OCI-LY3 (cell line): ENCODE results near the gene PAX2.

Experiments used
- EZH2phosphoT487 ChIP-seq: fragments of 200-600 bp; shearing (Covaris generic); IDR thresholded peaks from 2 replicates; pipeline ENCODE4 v1.6.1; 2018; ENCODE audit warnings: antibody characterized with exemption, mixed run types, low read depth
- TF ChIP-seq, protein P1 (sequence below): fragments of 200-600, 300-600 bp; sonication (generic); IDR thresholded peaks from 2 replicates; pipeline ENCODE4 v1.5.1; 2014; ENCODE audit warnings: antibody characterized with exemption, low read length, low read depth

DNA sequence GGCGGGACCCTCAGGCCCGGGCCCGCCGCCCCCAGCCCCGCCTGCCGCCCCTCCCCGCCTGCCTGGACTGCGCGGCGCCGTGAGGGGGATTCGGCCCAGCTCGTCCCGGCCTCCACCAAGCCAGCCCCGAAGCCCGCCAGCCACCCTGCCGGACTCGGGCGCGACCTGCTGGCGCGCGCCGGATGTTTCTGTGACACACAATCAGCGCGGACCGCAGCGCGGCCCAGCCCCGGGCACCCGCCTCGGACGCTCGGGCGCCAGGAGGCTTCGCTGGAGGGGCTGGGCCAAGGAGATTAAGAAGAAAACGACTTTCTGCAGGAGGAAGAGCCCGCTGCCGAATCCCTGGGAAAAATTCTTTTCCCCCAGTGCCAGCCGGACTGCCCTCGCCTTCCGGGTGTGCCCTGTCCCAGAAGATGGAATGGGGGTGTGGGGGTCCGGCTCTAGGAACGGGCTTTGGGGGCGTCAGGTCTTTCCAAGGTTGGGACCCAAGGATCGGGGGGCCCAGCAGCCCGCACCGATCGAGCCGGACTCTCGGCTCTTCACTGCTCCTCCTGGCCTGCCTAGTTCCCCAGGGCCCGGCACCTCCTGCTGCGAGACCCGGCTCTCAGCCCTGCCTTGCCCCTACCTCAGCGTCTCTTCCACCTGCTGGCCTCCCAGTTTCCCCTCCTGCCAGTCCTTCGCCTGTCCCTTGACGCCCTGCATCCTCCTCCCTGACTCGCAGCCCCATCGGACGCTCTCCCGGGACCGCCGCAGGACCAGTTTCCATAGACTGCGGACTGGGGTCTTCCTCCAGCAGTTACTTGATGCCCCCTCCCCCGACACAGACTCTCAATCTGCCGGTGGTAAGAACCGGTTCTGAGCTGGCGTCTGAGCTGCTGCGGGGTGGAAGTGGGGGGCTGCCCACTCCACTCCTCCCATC is 82.7 kb downstream of the PAX2 start:
- TF ChIP-seq, protein P1, sequence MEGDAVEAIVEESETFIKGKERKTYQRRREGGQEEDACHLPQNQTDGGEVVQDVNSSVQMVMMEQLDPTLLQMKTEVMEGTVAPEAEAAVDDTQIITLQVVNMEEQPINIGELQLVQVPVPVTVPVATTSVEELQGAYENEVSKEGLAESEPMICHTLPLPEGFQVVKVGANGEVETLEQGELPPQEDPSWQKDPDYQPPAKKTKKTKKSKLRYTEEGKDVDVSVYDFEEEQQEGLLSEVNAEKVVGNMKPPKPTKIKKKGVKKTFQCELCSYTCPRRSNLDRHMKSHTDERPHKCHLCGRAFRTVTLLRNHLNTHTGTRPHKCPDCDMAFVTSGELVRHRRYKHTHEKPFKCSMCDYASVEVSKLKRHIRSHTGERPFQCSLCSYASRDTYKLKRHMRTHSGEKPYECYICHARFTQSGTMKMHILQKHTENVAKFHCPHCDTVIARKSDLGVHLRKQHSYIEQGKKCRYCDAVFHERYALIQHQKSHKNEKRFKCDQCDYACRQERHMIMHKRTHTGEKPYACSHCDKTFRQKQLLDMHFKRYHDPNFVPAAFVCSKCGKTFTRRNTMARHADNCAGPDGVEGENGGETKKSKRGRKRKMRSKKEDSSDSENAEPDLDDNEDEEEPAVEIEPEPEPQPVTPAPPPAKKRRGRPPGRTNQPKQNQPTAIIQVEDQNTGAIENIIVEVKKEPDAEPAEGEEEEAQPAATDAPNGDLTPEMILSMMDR = no peak
- no peak for TF ChIP-seq EZH2phosphoT487
